Prostate gland (tissue), 2 donors: ENCODE measurements around the gene MICALL2. TPM values are rescaled to one million over a fixed set of nuclear protein-coding genes. Genes with fewer than 3 reads are reported as not detected.

Experiments used
- DNase-seq: peaks from one replicate; pipeline ENCODE4 v3.0.0-alpha.2; 2019; ENCODE audit warnings: low spot score
- H3K27ac ChIP-seq, 2 donors: fragments of 200-600 bp; sonication (generic); 2 replicates each; pipeline ENCODE4 v1.5.1; 2017 to 2019
- H3K27me3 ChIP-seq: fragments of 200-600 bp; sonication (generic); replicated peaks from 2 replicates; pipeline ENCODE4 v1.5.1; 2019; ENCODE audit not compliant: insufficient read depth
- H3K36me3 ChIP-seq, 2 donors: fragments of 200-600 bp; sonication (generic); 1 replicate in 1 of 2; 2 replicates in 1 of 2; pipeline versions ENCODE4 v1.5.1 to v1.8.1; 2017 to 2019
- H3K4me1 ChIP-seq: fragments of 200-600 bp; sonication (generic); replicated peaks from 2 replicates; pipeline ENCODE4 v1.5.1; 2019
- H3K4me3 ChIP-seq, 2 donors: fragments of 200-600 bp; sonication (generic); 2 replicates each; pipeline ENCODE4 v1.5.1; 2017 to 2019
- H3K9me3 ChIP-seq: fragments of 200-600 bp; sonication (generic); 2 replicates; pipeline ENCODE4 v1.5.1; 2017
- POLR2A ChIP-seq: fragments of 450-650 bp; IDR thresholded peaks from one replicate; pipeline ENCODE4 v1.6.1; 2016; ENCODE audit warnings: antibody characterized with exemption, mild to moderate bottlenecking
- POLR2AphosphoS5 ChIP-seq: sonication (generic); formaldehyde crosslinking; IDR thresholded peaks from one replicate; pipeline ENCODE4 v1.6.1; 2017; ENCODE audit warnings: antibody characterized with exemption
- WGBS: methylation state at CpG from one replicate; pipeline ENCODE4 v1.1.5; 2018; 5-methylcytosine and 5-hydroxymethylcytosine counted together
- intact Hi-C: fragments of 100-400 bp; cut with DNase I; formaldehyde crosslinking; loops from one replicate; pipeline ENCODE4 v1.14.2; 2022
- total RNA-seq, 2 donors: library from RNA; depleted of rRNA; stranded (reverse); fragments of >200 nt; gene quantifications; one replicate each; pipeline ENCODE4 v1.1.0, GENCODE V29; 2016
- TF ChIP-seq, protein P1 (sequence below), 4 experiments: fragments of 200-600 bp in 2 of 4; fragments of 450-650 bp in 2 of 4; sonication (generic) in 2 of 4; IDR thresholded peaks; 1 replicate in 3 of 4; 2 replicates in 1 of 4; pipeline ENCODE4 v1.5.1; 2016 to 2019; ENCODE audit warnings: antibody characterized with exemption in 4 of 4, mild to moderate bottlenecking in 2 of 4, moderate library complexity in 2 of 4

Gene MICALL2
- total RNA-seq, 2 donors from 2014 or later = 31.1 to 42.0 TPM

DNA sequence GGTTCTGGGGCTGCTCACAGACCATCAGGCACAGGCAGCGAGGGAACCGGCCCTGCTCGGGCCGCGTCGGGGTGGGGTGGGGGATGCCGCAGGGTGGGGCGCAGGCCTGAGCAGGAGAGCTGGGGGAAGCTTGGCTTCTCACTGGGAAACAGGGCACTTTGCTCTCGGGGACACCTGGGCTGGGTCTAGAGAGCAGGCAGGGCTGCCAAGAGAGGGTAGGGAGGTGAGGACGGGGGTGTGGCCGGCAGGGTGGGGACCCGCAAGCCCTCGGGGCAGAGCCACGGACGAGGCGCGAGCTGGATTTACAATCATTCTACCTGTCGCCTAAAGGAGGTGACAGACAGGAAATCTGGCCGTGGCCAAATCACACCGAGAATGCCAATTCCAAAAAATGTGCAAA, 33.9 kb upstream of the MICALL2 start:
- intact Hi-C loops = no loop called here
- WGBS = 85% methylated on average over 20 of the region's 20 CpGs
- peaks cover 12 to 31% of the 10 kb centered on the region in 2 donors for H3K36me3 ChIP-seq
- no peak overlapping the region for H3K27ac ChIP-seq
- no peaks in the 10 kb centered on the region for H3K4me1 ChIP-seq
- DNase-seq = no peak
- no peaks in the 10 kb centered on the region for H3K9me3 ChIP-seq
- TF ChIP-seq POLR2AphosphoS5 (no peak), POLR2A (no peak)
- TF ChIP-seq, protein P1, sequence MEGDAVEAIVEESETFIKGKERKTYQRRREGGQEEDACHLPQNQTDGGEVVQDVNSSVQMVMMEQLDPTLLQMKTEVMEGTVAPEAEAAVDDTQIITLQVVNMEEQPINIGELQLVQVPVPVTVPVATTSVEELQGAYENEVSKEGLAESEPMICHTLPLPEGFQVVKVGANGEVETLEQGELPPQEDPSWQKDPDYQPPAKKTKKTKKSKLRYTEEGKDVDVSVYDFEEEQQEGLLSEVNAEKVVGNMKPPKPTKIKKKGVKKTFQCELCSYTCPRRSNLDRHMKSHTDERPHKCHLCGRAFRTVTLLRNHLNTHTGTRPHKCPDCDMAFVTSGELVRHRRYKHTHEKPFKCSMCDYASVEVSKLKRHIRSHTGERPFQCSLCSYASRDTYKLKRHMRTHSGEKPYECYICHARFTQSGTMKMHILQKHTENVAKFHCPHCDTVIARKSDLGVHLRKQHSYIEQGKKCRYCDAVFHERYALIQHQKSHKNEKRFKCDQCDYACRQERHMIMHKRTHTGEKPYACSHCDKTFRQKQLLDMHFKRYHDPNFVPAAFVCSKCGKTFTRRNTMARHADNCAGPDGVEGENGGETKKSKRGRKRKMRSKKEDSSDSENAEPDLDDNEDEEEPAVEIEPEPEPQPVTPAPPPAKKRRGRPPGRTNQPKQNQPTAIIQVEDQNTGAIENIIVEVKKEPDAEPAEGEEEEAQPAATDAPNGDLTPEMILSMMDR (IDR thresholded peaks at IDR 0.05) = no peak
- no peak overlapping the region for H3K4me3 ChIP-seq
- H3K27me3 ChIP-seq = no peaks in the 10 kb centered on the region

DNA sequence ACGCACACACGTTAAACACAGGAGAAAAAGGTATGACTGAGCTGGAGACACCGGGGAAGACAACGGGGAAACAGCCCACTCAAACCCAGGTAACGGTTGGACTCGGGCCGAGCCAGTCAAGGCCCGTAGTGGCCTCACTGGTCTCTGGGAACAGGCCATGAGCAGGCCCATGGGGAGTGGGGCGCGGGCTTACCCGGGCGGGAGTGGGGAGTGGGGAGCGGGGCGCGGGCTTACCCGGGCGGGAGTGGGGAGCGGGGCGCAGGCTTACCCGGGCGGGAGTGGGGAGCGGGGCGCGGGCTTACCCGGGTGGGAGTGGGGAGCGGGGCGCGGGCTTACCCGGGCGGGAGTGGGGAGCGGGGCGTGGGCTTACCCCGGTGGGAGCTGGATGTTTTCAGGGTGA, 33.4 kb upstream of the MICALL2 start:
- H3K36me3 ChIP-seq = peaks cover 12 to 33% of the 10 kb centered on the region in 2 donors
- H3K4me3 ChIP-seq = no peak overlapping the region
- WGBS = 89% methylated on average over 25 of the region's 33 CpGs
- H3K4me1 ChIP-seq = no peaks in the 10 kb centered on the region
- no peak overlapping the region for H3K27ac ChIP-seq
- intact Hi-C loops = no loop called here
- no peak for TF ChIP-seq POLR2A
- no peak for TF ChIP-seq POLR2AphosphoS5
- TF ChIP-seq, protein P1 (IDR thresholded peaks at IDR 0.05) = no peak
- no peaks in the 10 kb centered on the region for H3K9me3 ChIP-seq
- no peaks in the 10 kb centered on the region for H3K27me3 ChIP-seq
- no peak for DNase-seq

DNA sequence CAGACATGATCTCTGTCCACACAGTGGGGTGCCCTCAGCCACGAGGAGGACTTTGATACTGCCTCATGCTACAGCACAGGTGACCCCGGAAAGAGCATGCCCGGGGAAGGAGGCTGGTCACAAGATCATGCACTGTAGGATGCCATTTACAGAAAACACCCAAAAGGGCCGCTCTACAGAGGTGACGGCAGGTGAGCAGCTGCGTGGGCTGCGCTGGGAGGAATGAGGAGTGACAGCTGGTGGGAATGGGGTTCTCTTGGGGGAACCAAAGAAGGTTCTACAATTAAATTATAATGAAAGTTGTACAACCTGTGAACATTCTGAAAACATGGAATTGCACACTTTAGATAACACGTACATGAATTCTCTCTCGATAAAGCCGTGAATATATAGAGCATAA, 33.0 kb upstream of the MICALL2 start:
- Histone ChIP-seq H3K9me3 (no peaks in the 10 kb centered on the region), H3K27me3 (no peaks in the 10 kb centered on the region), H3K27ac (no peak overlapping the region), H3K4me1 (no peaks in the 10 kb centered on the region), H3K4me3 (no peak overlapping the region), H3K36me3 (peaks cover 13 to 38% of the 10 kb centered on the region in 2 donors)
- intact Hi-C loops = no loop called here
- no peak for DNase-seq
- WGBS = 92% methylated on average over 10 of the region's 10 CpGs
- TF ChIP-seq, protein P1 (IDR thresholded peaks at IDR 0.05) = no peak
- TF ChIP-seq POLR2A (no peak), POLR2AphosphoS5 (no peak)

DNA sequence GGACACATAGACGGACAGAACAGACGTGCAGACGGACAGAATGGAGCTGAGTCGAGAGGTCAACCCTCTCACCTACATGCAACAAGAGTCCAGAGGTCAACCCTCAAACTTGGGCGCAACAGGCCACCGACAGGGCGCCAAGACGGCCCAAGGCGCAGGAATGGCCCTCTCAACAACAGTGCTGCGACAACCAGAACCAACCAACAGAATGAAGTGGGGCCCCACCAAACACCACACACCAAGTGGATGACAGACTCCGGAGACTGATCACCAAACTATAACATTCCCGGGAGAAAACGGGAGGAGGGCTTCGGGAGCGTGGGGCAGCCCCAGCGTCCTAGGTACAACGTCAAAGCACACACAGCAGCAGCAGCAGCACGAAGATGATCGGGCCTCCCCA, 31.6 kb upstream of the MICALL2 start:
- Histone ChIP-seq H3K9me3 (no peaks in the 10 kb centered on the region), H3K36me3 (peaks cover 17 to 39% of the 10 kb centered on the region in 2 donors), H3K4me3 (no peak overlapping the region), H3K4me1 (no peaks in the 10 kb centered on the region), H3K27ac (no peak overlapping the region), H3K27me3 (no peaks in the 10 kb centered on the region)
- intact Hi-C loops = no loop called here
- WGBS = 94% methylated on average over 19 of the region's 19 CpGs
- DNase-seq = no peak
- TF ChIP-seq, protein P1 (IDR thresholded peaks at IDR 0.05) = no peak
- TF ChIP-seq POLR2AphosphoS5 (no peak), POLR2A (no peak)

DNA sequence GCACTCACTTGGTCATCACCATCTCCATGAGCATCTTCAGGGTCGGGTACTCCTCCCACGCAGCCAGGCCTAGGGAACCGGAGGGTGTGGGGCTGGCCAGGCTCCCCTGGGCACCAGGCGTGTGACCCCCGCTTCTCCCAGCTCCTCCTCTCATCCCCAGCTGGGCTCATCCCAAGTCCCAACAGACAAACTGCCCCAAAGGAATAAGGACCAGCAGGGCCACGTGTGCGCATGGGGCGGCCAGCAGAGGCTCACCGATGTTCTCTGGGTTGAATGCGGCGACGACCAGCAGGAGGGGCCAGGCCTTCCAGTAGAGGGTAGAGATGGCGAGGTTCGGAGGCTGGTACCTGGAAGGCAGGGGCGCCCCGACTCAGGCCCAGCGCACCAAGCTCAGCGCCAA, 30.1 kb upstream of the MICALL2 start:
- no peak for DNase-seq
- Histone ChIP-seq H3K27me3 (no peaks in the 10 kb centered on the region), H3K36me3 (peaks cover 20 to 39% of the 10 kb centered on the region in 2 donors), H3K4me1 (no peaks in the 10 kb centered on the region), H3K9me3 (no peaks in the 10 kb centered on the region), H3K27ac (no peak overlapping the region), H3K4me3 (no peak overlapping the region)
- WGBS = 91% methylated on average over 16 of the region's 18 CpGs
- TF ChIP-seq, protein P1 (IDR thresholded peaks at IDR 0.05) = no peak
- no peak for TF ChIP-seq POLR2AphosphoS5
- TF ChIP-seq POLR2A = no peak
- intact Hi-C loops = no loop called here
